HepG2 (cell line): ENCODE measurements around the gene TGM4. TPM values are rescaled to one million over a fixed set of nuclear protein-coding genes. Genes with fewer than 3 reads are reported as not detected.

ENCODE experiments used
- ATAC-seq: fragments of 200-7000 bp; cut with Tn5 transposase; 3 replicates; pipeline ENCODE4 v1.9.1; 2020; ENCODE audit warnings: mild to moderate bottlenecking, moderate library complexity
- BruUV-seq: library from RNA; stranded (reverse); fragments of 400-500 nt; replicated peaks from 2 replicates; lab custom pipeline; 2021; lab: Mats Ljungman, UMichigan
- CTCF ChIA-PET: fragments of 300-600 bp; formaldehyde crosslinking; extraction: SDS; loops from one replicate; lab custom pipeline; 2021; ENCODE audit warnings: low total read pairs, inconsistent platforms, low intra/inter-chr PET ratio; lab: Yijun Ruan, JAX
- POLR2A ChIA-PET: fragments of 350-600 bp; sonication (Branson Sonifier 250); formaldehyde crosslinking; loops from one replicate; lab custom pipeline; 2020; ENCODE audit warnings: antibody characterized with exemption, inconsistent platforms; lab: Yijun Ruan, JAX
- DNase-seq: peaks from one replicate; pipeline ENCODE4 v3.0.0-alpha.2; 2015; ENCODE audit warnings: low spot score
- FAIRE-seq: peaks from 3 replicates; lab custom pipeline; 2011; peaks lifted over from hg19 to GRCh38; lab: Jason Lieb, UNC
- H2AFZ ChIP-seq: one replicate; pipeline ENCODE4 v1.6.1; 2011; ENCODE audit warnings: low read length, inconsistent platforms
- H3K27ac ChIP-seq: fragments of 300-600 bp; 3 replicates; pipeline ENCODE4 v1.8.0; 2011; ENCODE audit warnings: mixed run types, mild to moderate bottlenecking, mixed read lengths, low read length, inconsistent platforms; ENCODE audit not compliant: insufficient read depth; ENCODE audit errors: extremely low read length
- H3K27me3 ChIP-seq, 2 experiments: fragments of 200-600 bp in 1 of 2; 2 replicates in 1 of 2; 3 replicates in 1 of 2; pipeline versions ENCODE4 v1.6.0 to v1.8.0; 2011; ENCODE audit warnings: low read length in 2 of 2, mild to moderate bottlenecking in 2 of 2, moderate library complexity in 2 of 2, inconsistent platforms in 1 of 2; ENCODE audit not compliant: insufficient read depth in 2 of 2, control insufficient read depth in 1 of 2
- H3K36me3 ChIP-seq, 2 experiments: fragments of 200-600 bp in 1 of 2; replicated peaks in 1 of 2; 2 replicates in 1 of 2; 3 replicates in 1 of 2; pipeline versions ENCODE4 v1.5.1 to v1.8.0; 2011; ENCODE audit warnings: low read length in 2 of 2, inconsistent platforms in 1 of 2; ENCODE audit not compliant: insufficient read depth in 2 of 2, control insufficient read depth in 1 of 2
- H3K4me1 ChIP-seq: 2 replicates; pipeline ENCODE4 v1.5.1; 2012; ENCODE audit warnings: low read length, inconsistent platforms; ENCODE audit not compliant: insufficient read depth
- H3K4me2 ChIP-seq: 2 replicates; pipeline ENCODE4 v1.6.0; 2011; ENCODE audit warnings: low read depth, low read length, inconsistent platforms
- H3K4me3 ChIP-seq, 3 experiments: fragments of 200-600 bp in 1 of 3; sonication (generic), shearing (Covaris generic) in 1 of 3; replicated peaks in 1 of 3; 2 replicates each; pipeline ENCODE4 v1.5.1; 2011 to 2016; ENCODE audit warnings: low read length in 3 of 3, inconsistent platforms in 2 of 3, low read depth in 2 of 3, mild to moderate bottlenecking in 2 of 3, control low read depth in 1 of 3, mixed read lengths in 1 of 3; ENCODE audit not compliant: insufficient read depth in 1 of 3
- H3K79me2 ChIP-seq: one replicate; pipeline ENCODE4 v1.6.1; 2011; ENCODE audit warnings: low read length, inconsistent platforms; ENCODE audit not compliant: insufficient read depth
- H3K9ac ChIP-seq: 2 replicates; pipeline ENCODE4 v1.6.0; 2011; ENCODE audit warnings: mild to moderate bottlenecking, low read depth, low read length, inconsistent platforms; ENCODE audit not compliant: insufficient read depth
- H3K9me3 ChIP-seq: 2 replicates; pipeline ENCODE4 v1.5.1; 2012; ENCODE audit warnings: mild to moderate bottlenecking, low read length
- H4K20me1 ChIP-seq: 2 replicates; pipeline ENCODE4 v1.6.0; 2011; ENCODE audit warnings: inconsistent platforms, mild to moderate bottlenecking, low read length, moderate library complexity; ENCODE audit not compliant: insufficient read depth
- CHD2 ChIP-seq: IDR thresholded peaks from 2 replicates; pipeline ENCODE4 v1.6.1; 2011; ENCODE audit warnings: low read depth, low read length, improper control_type of control experiment
- HOXA7 ChIP-seq: sonication (generic); formaldehyde crosslinking; IDR thresholded peaks from 2 replicates; pipeline ENCODE4 v1.8.1; 2022; ENCODE audit warnings: mild to moderate bottlenecking, missing genetic modification reagents, moderate library complexity
- NAIF1 ChIP-seq: sonication (generic); formaldehyde crosslinking; IDR thresholded peaks from 2 replicates; pipeline ENCODE4 v1.5.0; 2020; ENCODE audit warnings: mild to moderate bottlenecking, missing genetic modification reagents, borderline replicate concordance
- SOX13 ChIP-seq, 3 experiments: fragments of 450-650 bp in 1 of 3; sonication (generic) in 1 of 3; formaldehyde crosslinking in 1 of 3; IDR thresholded peaks in 2 of 3; conservative IDR thresholded peaks in 1 of 3; 2 replicates each; pipeline versions ENCODE4 v1.5.0 to v1.6.1; 2016 to 2020; ENCODE audit warnings: antibody characterized with exemption in 1 of 3, mild to moderate bottlenecking in 1 of 3, missing compliant biosample characterization in 1 of 3, missing genetic modification reagents in 1 of 3, moderate library complexity in 1 of 3
- TEAD3 ChIP-seq: optimal IDR thresholded peaks from 2 replicates; pipeline ENCODE3; 2016; ENCODE audit warnings: borderline replicate concordance
- WGBS: methylation state at CpG from one replicate; pipeline ENCODE4 v1.1.6; 2017; ENCODE audit warnings: low lambda C conversion rate; 5-methylcytosine and 5-hydroxymethylcytosine counted together
- in situ Hi-C: cut with HindIII; loops from 2 replicates; pipeline ENCODE4 v1.10.0; 2017; ENCODE audit warnings: low pct_unique_long_range_greater_than_20kb; ENCODE audit not compliant: extremely low pct_ligation_motif_present
- intact Hi-C: fragments of 100-400 bp; cut with micrococcal nuclease; formaldehyde crosslinking; loops from one replicate; pipeline ENCODE4 v1.10.0; 2022; ENCODE audit not compliant: unreplicated experiment
- polyA plus RNA-seq, 8 experiments: library from polyadenylated mRNA; depleted of rRNA in 3 of 8; stranded (reverse) in 7 of 8; unstranded in 1 of 8; fragments of >200 nt; fragmentation: Illumina TruSeq in 4 of 8; extraction: Trizol in 4 of 8; gene quantifications; 2 replicates each; pipeline versions ENCODE4 v1.2.1 to v1.2.3, GENCODE V29; 2011 to 2016; ENCODE audit warnings: low read depth in 4 of 8, missing spikeins in 1 of 8, mixed read lengths in 1 of 8; ENCODE audit not compliant: insufficient read depth in 1 of 8
- total RNA-seq, 5 experiments: library from RNA; depleted of rRNA; stranded (reverse); fragments of >200 nt; fragmentation: Illumina TruSeq; extraction: Trizol; gene quantifications; 2 replicates each; pipeline ENCODE4 v1.2.3, GENCODE V29; 2016; ENCODE audit warnings: low read depth in 1 of 5
- TF ChIP-seq, protein P1 (sequence below): sonication (generic); formaldehyde crosslinking; IDR thresholded peaks from 2 replicates; pipeline ENCODE4 v1.5.1; 2020; ENCODE audit warnings: missing genetic modification reagents, mild to moderate bottlenecking, borderline replicate concordance
- TF ChIP-seq, protein P2 (sequence below): sonication (generic); formaldehyde crosslinking; conservative IDR thresholded peaks from 2 replicates; pipeline ENCODE4 v1.4.0; 2020; ENCODE audit warnings: missing genetic modification reagents
- TF ChIP-seq, protein P3 (sequence below): sonication (generic); formaldehyde crosslinking; conservative IDR thresholded peaks from 2 replicates; pipeline ENCODE4 v1.8.0; 2022; ENCODE audit warnings: mild to moderate bottlenecking, moderate library complexity, missing genetic modification reagents
- TF ChIP-seq, protein P4 (sequence below): sonication (generic); formaldehyde crosslinking; IDR thresholded peaks from 2 replicates; pipeline ENCODE4 v1.5.0; 2020; ENCODE audit warnings: mild to moderate bottlenecking, missing genetic modification reagents, borderline replicate concordance

The TGM4 gene
- total and polyA plus RNA-seq, 2 of the 13 experiments (the other 11 are each of a cell fraction or from before 2014, with no cell fraction given): 0.07 to 0.15 TPM

DNA sequence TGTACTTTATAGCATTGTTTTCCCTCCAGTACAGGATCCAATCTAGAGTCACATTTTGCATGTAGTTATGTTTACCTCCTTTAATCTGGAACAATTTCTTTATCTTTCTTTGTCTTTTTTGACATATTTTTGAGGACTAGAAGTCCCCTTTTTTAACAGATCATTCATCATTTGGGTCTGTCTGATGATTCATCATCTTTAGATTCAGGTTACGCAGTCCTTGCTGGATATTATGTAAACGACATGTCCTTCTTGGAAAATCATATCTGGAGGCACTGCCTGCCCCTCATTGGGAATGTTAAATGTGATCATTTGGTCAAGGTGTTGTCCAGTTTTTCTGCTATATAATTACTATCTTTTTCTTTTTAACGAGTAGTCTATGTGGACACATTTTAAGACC lies 18.3 kb downstream of the TGM4 start:
- WGBS: 31% methylated on average over 3 of the region's 3 CpGs
- Histone ChIP-seq H2AFZ (no peak overlapping the region), H3K36me3 (no peaks in the 10 kb centered on the region), H3K4me1 (peaks cover 22% of the 10 kb centered on the region), H3K4me2 (peak overlapping the region; percentile 45; the same call in 1 of the 2 replicates), H3K9ac (no peak overlapping the region), H3K27me3 (no peaks in the 10 kb centered on the region), H3K79me2 (no peaks in the 10 kb centered on the region), H3K27ac (no peak overlapping the region), H3K4me3 (no peak overlapping the region), H3K9me3 (no peaks in the 10 kb centered on the region), H4K20me1 (no peaks in the 10 kb centered on the region)
- ChIA-PET CTCF (no interaction called here), POLR2A (no interaction called here)
- TF ChIP-seq NAIF1 (CRISPR knock-in tag): no peak
- TF ChIP-seq, protein P1, sequence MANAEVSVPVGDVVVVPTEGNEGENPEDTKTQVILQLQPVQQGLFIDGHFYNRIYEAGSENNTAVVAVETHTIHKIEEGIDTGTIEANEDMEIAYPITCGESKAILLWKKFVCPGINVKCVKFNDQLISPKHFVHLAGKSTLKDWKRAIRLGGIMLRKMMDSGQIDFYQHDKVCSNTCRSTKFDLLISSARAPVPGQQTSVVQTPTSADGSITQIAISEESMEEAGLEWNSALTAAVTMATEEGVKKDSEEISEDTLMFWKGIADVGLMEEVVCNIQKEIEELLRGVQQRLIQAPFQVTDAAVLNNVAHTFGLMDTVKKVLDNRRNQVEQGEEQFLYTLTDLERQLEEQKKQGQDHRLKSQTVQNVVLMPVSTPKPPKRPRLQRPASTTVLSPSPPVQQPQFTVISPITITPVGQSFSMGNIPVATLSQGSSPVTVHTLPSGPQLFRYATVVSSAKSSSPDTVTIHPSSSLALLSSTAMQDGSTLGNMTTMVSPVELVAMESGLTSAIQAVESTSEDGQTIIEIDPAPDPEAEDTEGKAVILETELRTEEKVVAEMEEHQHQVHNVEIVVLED (CRISPR knock-in tag): no peak
- intact Hi-C loops (no loop called here), in situ Hi-C loops (no loop called here)
- FAIRE-seq (no peak), ATAC-seq (no peak), DNase-seq (no peak)
- BruUV-seq: no TSS peak

DNA sequence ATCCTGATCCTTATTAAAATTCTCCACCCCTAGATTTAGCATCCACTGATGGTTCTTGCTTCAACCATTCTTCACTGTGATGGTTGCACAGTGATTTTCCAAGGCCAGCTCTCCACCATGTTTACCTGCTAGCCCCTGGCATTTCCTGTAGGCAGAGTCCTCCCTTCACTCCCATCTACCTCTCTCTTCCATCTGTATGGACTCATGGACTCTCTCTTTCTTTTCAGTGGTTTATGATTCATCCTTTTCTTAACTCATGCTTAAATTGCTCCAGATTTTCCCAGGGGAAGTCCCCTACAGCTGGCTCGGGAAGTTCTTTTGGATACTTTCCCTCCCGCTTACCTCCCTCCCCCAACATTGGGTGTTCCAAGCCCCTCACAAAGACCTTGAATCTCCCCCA lies 18.7 kb downstream of the TGM4 start:
- in situ Hi-C loops: no loop called here
- H2AFZ ChIP-seq: no peak overlapping the region
- H3K27ac ChIP-seq: no peak overlapping the region
- TF ChIP-seq TEAD3 (CRISPR knock-in tag) (peak; percentile 70), CHD2 (no peak), HOXA7 (CRISPR knock-in tag) (no peak), SOX13 (IDR thresholded peaks at IDR 0.05) (no peak), SOX13 (CRISPR knock-in tag; conservative IDR thresholded peaks at IDR 0.05 in 1 of 2, IDR thresholded peaks at IDR 0.05 in 1 of 2) (no peak)
- TF ChIP-seq, protein P2, sequence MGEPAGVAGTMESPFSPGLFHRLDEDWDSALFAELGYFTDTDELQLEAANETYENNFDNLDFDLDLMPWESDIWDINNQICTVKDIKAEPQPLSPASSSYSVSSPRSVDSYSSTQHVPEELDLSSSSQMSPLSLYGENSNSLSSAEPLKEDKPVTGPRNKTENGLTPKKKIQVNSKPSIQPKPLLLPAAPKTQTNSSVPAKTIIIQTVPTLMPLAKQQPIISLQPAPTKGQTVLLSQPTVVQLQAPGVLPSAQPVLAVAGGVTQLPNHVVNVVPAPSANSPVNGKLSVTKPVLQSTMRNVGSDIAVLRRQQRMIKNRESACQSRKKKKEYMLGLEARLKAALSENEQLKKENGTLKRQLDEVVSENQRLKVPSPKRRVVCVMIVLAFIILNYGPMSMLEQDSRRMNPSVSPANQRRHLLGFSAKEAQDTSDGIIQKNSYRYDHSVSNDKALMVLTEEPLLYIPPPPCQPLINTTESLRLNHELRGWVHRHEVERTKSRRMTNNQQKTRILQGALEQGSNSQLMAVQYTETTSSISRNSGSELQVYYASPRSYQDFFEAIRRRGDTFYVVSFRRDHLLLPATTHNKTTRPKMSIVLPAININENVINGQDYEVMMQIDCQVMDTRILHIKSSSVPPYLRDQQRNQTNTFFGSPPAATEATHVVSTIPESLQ (CRISPR knock-in tag): no peak
- TF ChIP-seq, protein P3, sequence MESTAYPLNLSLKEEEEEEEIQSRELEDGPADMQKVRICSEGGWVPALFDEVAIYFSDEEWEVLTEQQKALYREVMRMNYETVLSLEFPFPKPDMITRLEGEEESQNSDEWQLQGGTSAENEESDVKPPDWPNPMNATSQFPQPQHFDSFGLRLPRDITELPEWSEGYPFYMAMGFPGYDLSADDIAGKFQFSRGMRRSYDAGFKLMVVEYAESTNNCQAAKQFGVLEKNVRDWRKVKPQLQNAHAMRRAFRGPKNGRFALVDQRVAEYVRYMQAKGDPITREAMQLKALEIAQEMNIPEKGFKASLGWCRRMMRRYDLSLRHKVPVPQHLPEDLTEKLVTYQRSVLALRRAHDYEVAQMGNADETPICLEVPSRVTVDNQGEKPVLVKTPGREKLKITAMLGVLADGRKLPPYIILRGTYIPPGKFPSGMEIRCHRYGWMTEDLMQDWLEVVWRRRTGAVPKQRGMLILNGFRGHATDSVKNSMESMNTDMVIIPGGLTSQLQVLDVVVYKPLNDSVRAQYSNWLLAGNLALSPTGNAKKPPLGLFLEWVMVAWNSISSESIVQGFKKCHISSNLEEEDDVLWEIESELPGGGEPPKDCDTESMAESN (CRISPR knock-in tag): no peak
- TF ChIP-seq, protein P4, sequence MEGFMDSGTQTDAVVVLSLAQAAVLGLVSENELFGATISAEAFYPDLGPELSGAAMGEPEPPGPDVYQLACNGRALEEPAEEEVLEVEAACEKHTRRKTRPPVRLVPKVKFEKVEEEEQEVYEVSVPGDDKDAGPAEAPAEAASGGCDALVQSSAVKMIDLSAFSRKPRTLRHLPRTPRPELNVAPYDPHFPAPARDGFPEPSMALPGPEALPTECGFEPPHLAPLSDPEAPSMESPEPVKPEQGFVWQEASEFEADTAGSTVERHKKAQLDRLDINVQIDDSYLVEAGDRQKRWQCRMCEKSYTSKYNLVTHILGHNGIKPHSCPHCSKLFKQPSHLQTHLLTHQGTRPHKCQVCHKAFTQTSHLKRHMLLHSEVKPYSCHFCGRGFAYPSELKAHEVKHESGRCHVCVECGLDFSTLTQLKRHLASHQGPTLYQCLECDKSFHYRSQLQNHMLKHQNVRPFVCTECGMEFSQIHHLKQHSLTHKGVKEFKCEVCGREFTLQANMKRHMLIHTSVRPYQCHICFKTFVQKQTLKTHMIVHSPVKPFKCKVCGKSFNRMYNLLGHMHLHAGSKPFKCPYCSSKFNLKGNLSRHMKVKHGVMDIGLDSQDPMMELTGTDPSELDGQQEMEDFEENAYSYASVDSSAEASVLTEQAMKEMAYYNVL (CRISPR knock-in tag): peak; percentile 85; the same call in 1 of the 2 replicates

More for the DNA sequence above, 18.7 kb downstream of the TGM4 start:
- no peak for FAIRE-seq
- H3K4me2 ChIP-seq: peak overlapping the region; percentile 45
- no peak overlapping the region for H3K9ac ChIP-seq
- H3K9me3 ChIP-seq: no peaks in the 10 kb centered on the region
- no peaks in the 10 kb centered on the region for H3K27me3 ChIP-seq
- H3K36me3 ChIP-seq: no peaks in the 10 kb centered on the region
- intact Hi-C loops: no loop called here
- no TSS peak for BruUV-seq
- ChIA-PET POLR2A (no interaction called here), CTCF (no interaction called here)
- peak; percentile 72 for ATAC-seq
- no peaks in the 10 kb centered on the region for H4K20me1 ChIP-seq
- peaks cover 22% of the 10 kb centered on the region for H3K4me1 ChIP-seq
- H3K4me3 ChIP-seq: no peak overlapping the region
- WGBS: 4% methylated on average over 2 of the region's 2 CpGs
- no peaks in the 10 kb centered on the region for H3K79me2 ChIP-seq
- no peak for DNase-seq
